COR-L47 (cell line): Measurements from ENCODE around the gene PSMD13.

ENCODE experiments used
- DNase-seq: peaks from one replicate; lab custom pipeline; 2025; lab: John Stamatoyannopoulos, UW

PSMD13 gene

DNA sequence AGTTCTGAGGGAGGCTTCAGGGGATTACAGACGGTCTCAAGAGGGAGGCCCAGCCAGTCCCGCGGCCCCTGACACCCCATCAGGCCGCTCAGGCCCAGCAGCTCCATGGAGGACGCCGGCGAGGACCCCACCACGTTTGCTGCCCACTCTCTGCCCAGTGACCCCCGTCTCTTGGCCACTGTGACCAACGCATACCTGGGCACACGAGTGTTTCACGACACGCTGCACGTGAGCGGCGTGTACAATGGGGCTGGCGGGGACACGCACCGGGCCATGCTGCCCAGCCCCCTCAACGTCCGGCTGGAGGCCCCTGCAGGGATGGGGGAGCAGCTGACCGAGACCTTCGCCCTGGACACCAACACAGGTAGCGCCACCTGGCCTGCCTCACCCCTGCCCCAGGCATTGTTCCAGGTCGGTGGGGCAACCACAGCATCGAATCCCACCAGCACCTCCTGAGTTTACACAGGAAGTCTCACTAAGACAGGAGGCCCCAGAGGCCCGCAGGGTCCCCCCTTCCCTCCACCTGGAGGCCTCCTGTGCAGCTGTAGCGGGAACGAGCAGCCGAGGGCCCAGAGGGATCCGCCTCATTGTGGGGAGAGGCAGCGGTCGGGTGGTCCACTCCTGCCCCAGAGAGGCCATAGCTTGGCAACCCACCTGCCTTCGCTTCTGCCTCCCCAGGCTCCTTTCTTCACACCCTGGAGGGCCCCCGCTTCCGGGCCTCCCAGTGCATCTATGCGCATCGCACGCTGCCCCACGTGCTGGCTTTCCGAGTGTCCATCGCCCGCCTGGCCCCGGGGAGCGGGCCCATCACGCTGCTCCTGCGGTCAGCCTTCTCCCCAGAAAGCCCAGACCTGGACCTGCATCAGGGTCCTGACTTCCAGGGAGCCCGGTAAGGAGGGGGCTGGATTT, 53.2 kb downstream of the PSMD13 start:
- no peak for DNase-seq

DNA sequence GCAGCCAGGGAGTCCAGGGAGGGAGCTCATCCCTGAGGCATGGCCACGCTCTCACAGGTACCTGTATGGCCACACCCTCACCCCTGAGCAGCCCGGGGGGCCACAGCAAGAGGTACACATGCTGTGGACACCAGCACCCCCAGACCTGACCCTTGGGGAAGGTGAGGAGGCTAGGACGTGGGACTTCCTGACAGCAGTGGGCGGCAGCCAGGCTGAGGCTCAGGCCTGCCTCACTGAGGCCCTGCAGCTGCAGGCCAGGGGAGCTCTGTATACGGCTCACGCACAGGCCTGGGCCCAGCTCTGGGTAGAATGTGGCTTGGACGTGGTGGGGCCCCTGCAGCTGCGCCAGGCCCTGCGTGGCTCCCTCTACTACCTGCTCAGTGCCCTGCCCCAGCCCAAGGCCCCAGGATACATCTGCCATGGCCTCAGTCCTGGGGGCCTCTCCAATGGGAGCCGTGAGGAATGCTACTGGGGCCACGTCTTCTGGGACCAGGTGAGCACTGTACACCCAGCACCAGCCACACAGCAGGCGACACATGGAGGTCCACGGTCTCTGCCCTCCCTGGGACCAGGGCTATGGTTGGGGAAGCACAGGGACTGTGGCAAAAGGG, 54.0 kb downstream of the PSMD13 start:
- DNase-seq: no peak

DNA sequence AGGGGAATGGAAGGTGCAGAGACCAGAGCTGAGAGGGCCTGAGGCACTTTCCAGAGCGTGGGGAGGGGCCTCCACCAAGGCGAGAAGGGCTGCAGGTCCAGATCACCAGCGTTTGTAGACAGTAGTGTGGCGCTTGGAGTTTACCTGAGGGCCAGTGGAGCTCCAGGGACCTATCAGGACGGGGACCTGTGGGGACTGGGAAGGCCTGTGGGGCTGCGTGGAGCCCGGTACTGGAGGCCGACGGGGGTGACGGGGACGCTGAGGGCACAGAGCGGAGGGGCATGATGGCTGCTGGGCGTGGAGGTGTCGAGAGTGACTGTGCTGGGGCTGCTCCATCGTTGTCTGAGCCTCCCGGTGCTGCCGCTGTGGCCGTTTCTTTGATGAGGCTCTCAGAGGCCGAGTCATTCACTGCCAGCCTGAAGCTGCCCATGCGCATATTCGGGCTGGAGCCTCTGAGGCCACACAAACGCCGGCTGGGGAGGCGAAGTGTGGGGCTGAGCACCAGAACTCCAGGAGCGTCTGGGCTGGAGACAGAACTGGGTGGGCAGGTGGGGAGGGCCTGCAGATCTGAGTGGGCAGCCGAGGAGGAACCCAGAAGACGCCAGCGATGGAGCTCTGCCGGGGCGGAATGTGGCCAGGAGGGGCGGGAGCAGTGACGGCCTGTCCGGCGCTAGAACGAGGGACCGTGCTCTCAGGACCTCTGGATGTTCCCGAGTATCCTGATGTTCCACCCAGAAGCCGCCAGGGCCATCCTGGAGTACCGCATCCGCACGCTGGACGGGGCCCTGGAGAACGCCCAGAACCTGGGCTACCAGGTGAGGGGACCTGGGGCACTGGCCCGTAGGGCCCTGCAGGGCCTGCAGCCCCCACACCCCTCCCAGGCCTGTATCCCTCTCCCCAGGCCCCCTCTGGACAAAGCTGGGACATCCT, 54.8 kb downstream of the PSMD13 start:
- no peak for DNase-seq

DNA sequence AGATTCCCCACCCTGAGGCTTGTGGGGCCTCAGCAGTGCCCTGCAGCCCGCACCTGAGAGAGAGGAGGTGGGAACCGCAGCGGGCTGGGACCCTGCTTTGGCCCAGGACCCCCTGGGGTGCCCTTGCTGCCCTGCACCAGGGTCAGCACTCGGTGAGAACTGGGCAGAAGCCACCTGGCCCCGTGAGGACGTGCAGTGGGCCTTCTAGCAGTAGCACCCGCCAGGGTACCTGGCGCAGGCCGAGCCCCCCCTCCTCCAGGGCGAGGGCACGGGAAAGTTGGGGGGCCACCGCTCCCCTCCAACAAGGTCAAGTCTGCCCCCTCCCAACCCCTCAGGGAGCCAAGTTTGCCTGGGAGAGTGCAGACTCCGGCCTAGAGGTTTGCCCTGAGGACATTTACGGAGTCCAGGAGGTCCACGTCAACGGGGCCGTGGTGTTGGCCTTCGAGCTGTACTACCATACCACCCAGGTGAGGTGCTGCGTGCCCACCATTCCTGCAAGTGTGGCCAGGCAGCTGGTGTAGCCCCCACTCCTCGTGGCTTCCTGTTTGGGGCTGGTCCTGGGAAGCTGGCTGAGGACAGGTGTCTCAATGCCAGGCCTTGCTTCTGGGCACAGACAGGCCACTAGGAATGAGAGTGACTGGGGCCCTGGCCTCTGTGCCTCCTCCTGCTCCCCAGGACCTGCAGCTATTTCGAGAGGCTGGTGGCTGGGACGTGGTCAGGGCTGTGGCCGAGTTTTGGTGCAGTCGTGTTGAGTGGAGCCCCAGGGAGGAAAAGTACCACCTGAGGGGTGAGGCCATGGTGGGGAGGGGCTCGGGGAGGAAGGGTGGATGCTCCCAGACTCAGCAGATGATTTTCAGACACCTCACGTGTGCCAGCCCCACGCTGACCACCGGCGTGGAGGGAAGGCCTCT, 55.7 kb downstream of the PSMD13 start:
- DNase-seq: no peak

DNA sequence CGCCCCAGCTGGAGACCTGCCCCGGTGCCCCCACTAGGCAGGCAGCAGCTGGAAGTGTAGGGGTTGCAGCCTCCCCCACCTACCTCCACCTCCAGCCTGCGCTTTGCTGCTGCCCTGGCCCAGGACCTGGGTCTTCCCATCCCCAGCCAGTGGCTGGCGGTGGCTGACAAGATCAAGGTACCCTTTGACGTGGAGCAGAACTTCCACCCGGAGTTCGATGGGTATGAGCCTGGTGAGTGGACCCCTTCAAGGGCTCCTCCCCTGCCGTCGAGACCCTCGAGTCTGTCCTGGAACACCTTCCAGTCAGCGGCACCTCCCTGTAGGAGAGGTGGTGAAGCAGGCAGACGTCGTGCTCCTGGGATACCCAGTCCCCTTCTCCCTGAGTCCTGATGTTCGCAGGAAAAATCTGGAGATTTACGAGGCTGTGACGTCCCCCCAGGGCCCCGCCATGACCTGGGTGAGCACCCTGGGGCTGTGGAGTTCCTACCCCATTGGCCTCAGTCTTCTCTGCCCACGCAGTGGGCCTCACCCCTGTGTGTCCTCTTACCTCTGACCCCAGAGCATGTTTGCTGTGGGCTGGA, 56.6 kb downstream of the PSMD13 start:
- DNase-seq: no peak

DNA sequence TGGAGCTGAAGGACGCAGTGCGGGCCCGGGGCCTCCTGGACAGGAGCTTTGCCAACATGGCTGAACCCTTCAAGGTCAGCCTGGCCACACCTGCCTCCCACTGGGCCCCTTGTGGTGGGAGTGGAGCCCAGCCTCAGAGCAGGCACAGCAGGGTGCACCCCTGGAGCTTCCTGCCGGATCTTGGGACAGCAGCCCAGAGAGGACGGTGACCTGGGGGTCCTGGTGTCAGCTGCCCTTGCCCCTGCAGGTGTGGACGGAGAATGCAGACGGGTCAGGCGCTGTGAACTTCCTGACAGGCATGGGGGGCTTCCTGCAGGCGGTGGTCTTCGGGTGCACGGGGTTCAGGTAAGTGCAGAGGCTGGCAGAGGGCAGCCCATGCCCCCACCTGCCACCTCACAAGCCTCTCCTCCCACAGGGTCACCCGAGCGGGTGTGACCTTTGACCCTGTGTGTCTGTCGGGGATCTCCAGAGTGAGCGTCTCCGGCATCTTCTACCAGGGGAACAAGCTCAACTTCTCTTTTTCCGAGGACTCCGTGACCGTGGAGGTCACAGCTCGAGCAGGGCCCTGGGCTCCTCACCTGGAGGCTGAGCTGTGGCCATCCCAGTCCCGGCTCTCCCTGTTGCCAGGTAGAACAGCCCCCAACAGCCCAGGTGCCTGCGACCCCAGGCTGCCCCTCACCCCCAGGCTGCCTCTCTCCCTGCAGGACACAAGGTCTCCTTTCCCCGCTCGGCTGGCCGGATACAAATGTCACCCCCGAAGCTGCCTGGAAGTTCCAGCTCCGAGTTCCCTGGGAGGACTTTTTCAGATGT, 57.3 kb downstream of the PSMD13 start:
- DNase-seq: no peak

DNA sequence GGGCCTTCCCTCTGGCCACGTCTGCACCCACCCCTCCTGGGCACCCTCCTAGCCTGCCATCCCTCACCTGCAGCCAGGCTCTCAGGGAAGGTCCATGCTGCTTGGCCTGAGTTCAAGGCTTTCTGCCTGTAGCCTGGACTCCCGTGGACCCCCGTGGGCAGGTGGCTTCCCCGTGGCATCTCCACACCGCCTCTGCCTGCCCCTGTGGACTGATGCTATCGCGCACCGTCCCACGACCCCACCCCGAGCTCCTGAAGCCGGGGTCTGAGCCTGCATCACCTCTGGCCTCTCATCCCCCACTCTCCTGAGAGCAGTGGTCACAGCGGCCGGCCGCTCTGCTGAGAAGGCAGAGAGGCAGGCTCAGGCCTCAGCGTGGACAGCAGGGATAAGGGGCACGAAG, 58.0 kb downstream of the PSMD13 start:
- no peak for DNase-seq

DNA sequence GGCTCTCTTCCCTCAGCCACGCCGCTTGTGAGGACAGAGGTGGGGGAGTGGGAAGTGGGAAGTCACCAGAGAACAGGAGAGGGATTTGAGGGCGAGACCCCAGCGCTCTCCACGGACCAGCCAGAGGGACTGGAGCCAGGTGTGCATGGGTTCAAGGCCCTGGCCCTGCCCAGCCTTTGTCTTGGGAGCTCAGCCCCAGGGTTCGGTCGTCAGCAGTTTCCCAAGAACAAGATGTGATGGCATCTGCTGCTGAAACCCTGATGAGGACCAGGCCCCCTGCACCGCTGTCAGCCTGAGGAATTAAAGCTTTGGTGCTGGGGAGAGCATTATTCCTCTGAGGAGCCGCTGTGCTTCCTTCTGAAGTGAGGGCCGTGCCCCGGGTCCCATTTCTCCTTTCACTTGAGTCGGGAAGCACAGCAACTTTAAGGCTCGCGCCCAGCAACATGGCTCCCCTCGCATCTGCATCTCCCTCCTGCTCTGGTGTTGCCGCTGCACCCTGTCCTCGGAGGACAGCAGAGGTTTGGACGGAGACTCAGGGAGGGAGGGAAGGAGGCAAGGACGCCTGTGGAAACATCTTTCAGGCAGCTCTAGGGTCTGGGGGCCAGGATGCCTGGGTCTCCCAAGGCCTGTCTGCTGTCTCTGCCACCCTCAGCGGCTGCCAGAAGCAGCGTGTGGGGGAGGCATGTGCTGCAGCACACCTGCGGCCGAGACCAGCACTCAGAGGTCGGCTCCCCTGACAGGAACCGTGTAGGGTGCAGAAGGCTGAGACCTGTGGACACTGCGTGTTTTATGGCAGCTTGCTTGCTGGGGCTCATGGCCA, 58.8 kb downstream of the PSMD13 start:
- DNase-seq: no peak

DNA sequence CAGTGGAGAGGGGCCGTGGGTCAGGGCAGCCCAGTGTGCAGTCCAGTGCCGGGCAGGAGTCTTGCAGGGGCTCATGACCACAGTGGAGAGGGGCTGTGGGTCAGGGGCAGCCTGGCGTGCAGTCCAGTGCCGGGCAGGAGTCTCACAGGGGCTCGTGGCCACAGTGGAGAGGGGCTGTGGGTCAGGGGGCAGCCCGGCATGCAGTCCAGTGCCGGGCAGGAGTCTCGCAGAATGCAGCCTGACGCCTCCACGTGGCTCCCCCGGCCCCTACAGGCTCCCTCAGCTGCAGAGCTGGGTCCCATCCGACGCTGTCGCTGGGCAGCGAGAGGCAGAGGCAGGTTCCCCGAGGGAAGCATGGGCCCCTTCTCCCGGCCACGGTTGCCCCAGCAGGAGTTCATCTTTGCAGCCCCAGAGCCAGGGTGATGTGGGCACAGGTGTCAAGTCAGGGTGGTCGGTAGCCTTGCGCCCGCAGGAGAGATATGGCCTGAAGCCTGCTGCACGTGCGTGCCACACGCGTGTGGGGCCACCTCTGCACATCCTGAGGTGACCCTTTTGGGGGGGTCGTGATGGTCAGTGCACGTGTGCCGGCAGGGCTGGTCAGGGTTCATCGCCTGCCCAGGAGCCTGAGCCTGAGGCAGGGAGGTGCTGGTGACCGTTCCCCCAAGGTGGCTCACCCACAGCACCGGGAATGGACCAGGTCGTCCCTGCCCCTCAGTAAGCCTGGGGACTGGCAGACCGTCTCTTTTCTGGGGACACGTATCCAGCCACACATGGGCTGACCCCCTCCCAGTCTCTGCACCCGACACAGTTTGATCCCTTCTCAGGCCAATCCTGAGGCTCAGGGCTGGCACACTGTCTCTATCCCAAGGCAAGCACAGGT, 59.6 kb downstream of the PSMD13 start:
- no peak for DNase-seq

DNA sequence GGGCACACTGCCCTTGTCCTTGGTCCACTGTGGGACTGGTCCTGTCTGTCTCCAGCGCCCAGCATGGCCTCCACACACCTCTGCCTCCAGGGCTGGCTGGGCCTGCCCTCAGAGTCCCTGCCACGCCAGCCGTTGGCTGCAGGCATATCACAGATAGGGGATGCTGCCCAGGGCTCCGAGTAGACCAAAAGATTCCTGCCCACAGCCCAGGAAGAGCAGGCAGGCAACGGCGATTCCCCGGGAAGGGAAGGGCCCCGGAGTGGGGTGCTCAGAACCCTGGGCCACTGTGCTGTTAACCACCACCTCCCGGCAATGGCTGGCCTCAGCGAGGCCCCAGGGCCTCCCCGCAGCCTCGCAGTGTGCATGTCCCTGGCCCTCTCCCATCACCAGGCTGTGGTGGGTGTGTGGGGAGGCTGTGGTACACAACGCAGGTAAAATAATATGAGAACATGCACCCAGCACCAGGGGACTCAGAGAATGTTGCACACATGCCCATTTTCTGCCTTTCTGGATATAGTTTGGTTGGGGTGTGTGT, 60.3 kb downstream of the PSMD13 start:
- no peak for DNase-seq

DNA sequence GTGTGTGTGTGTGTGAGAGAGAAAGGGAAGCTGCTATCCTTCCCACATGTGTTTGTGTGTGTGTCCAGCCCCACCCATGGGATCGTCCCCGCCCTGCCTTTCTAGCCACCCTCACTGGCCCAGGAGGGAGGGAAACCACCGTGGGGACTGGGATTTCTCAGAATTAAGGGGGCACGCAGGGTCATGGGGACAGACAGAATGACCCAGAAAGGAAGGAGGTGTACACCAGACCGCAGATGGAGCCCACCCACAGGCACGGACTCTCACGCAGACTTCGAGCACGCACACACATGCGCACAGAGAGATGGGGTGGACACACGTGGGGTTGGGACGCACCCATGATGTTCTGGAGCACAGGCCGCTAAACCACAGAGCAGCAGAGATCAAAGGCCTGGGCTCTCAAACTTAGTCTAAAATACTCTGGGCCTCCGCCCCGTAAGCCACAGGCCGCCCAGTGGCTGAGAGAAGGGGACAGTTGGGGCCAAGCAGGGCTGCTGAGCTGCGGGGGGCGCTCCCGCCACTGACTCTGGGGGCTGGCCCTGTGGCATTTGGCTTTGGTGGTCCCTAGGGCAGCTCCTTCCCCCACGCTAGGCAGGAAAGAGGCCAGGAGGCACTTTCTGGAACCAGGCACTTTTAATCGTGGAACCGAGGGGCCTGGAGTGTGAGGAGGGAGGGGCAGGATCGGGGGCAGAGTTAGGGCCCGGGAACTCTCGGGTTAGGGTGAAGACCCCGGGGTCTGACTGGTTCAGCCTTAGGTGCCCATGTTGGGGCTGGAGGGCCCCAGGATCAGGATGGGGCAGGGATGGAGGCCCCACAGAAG, 61.0 kb downstream of the PSMD13 start:
- no peak for DNase-seq

DNA sequence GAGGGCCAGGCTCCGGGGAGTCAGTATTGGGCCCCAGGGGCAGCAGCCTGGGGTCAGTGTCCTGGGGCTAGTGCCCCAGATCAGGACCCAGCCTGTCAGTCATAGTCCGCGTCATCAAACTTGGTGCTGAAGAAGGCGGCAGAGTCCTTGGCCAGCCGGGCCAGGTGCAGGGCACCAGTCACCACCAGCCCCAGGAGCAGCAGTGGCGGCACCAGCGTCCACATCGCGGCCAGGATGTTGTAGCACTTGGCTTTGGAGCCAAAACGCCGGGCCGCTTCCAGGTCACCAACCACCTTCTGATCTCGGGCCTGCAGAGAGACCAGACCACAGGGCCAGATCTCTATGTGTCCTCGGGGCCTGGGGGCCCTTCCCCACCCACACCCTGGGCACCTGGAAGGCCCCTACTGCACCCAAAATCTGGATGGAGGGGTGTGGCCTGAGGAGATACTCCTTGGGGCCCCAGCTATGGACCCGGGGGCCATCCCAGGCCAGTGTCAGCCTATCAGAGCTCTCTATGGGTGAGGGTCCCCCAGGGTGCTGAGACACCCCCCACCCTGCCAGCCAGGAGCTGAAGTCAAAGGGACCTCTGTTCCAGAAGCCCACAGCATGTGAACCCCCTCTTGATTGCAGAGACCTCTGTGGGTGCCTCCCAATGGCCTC, 61.8 kb downstream of the PSMD13 start:
- DNase-seq: no peak

DNA sequence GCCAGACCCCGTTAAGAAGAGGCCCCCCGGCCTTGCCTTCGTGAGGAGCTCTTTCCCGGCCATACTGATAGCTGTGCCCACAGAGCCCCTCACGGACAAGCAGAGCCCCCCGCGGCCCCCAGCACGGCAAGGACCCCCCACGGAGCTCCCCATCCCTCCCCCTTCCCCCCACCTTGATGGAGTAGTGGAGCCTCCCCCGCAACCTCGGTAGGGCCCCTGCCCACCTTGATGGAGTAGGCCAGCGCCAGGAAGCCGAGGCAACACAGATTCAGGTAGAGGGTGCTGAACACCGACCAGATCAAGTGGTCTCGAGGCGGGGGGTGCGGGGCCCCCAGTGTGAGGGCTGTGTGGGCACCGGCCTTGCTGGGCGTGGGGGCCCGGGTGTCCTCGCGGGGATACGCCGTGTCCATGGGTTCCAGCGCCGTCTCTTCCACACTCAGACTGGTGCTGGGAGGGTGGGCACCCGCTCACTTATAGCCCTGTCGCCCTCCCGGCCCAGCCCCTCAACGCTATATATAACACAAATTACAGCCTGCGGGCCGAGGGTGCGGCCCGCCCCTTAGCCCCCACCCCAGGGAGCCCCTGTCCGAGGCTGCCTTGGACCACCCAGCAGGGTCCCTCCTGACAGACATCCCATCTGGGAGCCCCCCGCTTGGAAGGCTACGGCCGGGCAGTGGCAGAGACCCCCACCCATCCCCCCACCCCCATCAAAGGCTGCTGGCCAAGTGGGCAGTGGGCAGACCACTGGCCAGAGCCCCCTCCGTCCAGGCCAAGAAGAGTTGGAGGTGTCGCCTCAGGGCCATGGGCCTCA, 62.5 kb downstream of the PSMD13 start, which contains the start of gene IFITM5:
Gene IFITM5, minus strand, starts transcription at position 446 of the 811 bp plus-strand sequence. Its CDS starts 36 bp downstream, at position 410.
- DNase-seq: no peak

DNA sequence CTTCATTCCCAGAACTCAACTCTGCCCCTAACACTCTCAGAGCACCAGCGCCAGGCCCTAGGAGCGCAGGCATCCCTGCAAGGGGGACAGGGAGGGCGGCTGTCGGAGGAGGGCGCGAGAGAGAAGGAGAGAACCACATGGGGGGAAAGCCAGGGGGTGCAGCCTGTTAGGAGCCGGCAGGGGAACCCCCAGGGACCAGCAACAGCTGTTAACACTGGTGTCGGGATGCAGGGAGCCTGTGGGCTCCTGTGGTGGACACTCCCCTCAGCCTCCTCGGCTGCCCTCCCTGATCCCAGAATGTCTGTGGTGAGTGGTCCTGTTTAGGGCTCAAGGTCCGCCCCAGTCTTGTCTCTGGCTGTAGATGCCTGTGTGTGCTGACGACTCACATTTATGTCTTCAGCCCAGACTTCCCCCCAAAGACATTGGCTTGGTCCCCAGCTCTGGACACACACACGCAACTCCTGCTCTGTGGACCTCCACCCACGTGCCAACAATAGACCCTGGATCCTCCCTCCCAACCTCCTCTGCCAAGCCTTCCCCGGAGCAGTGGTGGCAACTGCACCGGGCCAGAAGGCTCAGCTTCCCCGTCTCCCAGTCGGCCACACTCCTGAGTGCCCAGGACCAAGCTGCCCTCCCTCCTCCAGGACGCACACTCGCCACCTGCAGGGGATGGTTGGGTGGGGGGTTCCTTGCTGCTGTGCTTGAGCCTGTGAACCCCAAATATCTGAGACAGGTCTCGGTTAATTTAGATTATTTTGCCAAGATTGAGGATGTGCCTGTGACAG, 63.4 kb downstream of the PSMD13 start:
- DNase-seq: no peak
